ENCODE results near the gene FOXRED1.

The FOXRED1 gene

DNA sequence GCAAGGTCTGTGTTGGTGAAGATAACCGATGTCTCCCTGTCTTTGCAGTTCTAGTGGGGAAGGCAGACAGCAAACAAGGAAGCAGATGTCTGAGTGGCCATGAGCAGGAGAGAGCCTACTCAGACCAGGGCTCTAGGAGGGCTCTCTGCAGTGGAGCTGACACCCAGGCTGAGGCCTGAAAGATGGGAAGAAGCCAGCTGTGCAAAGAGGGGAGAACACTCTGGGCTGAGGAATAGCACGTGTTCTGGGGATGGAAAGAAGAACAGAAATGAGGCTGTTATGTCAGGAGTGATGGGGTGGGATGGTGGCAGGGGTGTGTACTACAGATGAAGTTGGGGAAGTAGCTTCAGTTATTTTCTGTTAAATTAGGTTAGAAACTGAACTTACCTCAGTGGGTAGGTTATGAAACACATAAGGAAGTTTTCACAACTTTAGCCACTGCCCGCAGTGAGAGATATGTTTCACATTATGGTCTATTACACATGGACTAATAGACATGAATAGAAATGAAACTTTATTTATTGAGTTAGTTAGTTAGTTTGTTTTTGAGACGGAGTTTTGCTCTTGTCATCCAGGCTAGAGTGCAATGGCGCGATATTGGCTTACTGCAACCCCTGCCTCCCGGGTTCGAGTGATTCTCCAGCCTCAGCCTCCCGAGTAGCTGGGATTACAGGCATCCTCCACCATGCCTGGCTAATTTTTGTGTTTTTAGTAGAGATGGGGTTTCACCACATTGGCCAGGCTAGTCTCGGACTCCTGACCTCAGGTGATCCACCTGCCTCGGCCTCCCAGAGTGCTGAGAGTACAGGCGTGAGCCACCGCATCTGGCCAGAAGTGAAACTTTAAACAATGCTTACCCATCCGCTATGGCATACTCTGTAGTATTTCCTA lies 42.7 kb downstream of the FOXRED1 start:
- no peak for DNase-seq (ENCODE audit: extremely low read depth, low read depth)
- TF ChIP-seq, protein P1, sequence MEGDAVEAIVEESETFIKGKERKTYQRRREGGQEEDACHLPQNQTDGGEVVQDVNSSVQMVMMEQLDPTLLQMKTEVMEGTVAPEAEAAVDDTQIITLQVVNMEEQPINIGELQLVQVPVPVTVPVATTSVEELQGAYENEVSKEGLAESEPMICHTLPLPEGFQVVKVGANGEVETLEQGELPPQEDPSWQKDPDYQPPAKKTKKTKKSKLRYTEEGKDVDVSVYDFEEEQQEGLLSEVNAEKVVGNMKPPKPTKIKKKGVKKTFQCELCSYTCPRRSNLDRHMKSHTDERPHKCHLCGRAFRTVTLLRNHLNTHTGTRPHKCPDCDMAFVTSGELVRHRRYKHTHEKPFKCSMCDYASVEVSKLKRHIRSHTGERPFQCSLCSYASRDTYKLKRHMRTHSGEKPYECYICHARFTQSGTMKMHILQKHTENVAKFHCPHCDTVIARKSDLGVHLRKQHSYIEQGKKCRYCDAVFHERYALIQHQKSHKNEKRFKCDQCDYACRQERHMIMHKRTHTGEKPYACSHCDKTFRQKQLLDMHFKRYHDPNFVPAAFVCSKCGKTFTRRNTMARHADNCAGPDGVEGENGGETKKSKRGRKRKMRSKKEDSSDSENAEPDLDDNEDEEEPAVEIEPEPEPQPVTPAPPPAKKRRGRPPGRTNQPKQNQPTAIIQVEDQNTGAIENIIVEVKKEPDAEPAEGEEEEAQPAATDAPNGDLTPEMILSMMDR (IDR thresholded peaks at IDR 0.05; ENCODE audit: low read depth, low read length) = no peak

DNA sequence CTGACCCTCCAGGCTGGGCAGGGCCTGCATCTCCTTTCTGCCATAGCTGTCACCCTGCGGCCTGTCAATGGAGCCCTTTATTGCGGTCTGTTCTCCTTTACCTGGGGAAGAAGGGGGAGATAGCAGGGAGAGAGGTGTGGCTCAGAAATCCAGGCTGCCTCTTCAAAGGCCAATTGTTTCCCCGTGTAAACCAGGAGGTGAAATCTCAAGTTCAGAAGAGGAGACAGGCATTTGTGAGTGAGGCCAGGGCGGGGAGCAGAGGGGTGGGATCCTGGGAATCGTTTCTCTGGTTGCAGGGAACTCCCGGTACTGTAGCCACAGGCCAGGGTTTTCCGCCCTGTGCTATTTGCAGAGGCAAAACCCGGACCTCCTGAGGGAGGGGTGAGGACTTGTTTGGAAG lies 44.0 kb downstream of the FOXRED1 start:
- TF ChIP-seq, protein P1 (IDR thresholded peaks at IDR 0.05; ENCODE audit: low read depth, low read length) = no peak

GRCh38 chr11:126313826-126314225 lies 44.9 kb downstream of the FOXRED1 start:
- TF ChIP-seq, protein P1 (IDR thresholded peaks at IDR 0.05; ENCODE audit: low read depth, low read length) = no peak
- no peak for DNase-seq (ENCODE audit: extremely low read depth, low read depth)

More for the DNA sequence above, 44.0 kb downstream of the FOXRED1 start:
- DNase-seq (ENCODE audit: extremely low read depth, low read depth) = no peak

DNA sequence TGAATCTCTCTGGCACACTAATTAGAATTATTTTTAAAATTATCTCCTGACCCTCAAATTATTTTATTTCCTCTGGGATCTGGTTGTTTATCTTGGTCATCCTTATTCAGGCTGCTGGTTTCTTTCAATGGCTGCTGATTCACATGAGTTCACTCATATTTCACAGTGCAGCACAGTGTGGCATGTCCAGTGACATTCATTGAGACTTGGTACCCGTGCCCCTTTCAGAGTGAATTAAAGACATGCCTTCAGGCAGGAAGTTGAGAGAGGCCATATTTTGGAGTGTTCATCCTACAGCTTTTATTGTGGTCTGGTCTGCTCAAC lies 48.4 kb downstream of the FOXRED1 start:
- TF ChIP-seq, protein P1 (IDR thresholded peaks at IDR 0.05; ENCODE audit: low read depth, low read length) = no peak
- no peak for DNase-seq (ENCODE audit: extremely low read depth, low read depth)

GRCh38 chr11:126317756-126318573 lies 49.0 kb downstream of the FOXRED1 start:
- DNase-seq (ENCODE audit: extremely low read depth, low read depth) = peak; percentile 68

DNA sequence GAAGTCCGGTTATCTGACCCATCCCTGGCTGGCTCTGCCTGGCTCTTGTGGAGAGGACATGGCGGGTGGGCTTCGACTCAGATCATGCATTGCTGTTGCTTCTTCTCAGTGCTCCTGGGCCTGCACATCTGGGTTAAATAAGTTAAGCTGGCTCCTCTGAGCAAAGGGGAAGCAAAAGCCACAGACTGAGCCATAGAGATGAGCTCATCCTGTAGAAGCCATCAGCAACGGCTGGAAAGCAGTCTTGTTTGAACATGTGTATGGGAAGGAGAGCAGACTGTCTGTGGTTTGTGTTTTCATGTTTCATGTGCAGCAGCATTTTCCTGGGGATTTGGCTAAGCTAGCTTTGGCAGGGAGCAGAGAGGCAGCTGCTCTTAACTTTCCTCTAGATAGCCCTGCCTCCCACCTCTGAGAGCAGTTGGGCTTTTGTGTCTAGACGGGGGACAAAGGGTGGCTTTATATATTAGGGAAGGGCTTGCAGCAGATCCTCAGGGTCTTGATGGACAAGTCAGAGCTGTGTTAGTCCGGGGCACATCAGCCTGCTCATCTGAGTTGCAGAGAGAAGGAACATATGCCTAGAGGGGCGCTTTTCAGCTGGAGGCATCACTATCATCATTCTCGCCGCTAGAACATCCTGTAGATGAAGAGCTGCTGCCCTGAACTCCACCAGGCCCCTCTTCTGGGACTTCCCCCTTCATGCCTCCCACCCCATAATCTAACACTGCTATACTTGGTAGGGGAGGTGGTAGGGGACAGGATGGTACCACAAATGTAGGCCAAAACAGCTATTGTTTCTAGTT lies 49.8 kb downstream of the FOXRED1 start:
- DNase-seq (ENCODE audit: extremely low read depth, low read depth) = peak; percentile 88
- TF ChIP-seq, protein P1 (IDR thresholded peaks at IDR 0.05; ENCODE audit: low read depth, low read length) = no peak

More at GRCh38 chr11:126317756-126318573, 49.0 kb downstream of the FOXRED1 start:
- TF ChIP-seq, protein P1 (IDR thresholded peaks at IDR 0.05; ENCODE audit: low read depth, low read length) = no peak

All from AG09319 (cell line).